ENCODE measurements around the gene KLK12.

Gene KLK12

DNA sequence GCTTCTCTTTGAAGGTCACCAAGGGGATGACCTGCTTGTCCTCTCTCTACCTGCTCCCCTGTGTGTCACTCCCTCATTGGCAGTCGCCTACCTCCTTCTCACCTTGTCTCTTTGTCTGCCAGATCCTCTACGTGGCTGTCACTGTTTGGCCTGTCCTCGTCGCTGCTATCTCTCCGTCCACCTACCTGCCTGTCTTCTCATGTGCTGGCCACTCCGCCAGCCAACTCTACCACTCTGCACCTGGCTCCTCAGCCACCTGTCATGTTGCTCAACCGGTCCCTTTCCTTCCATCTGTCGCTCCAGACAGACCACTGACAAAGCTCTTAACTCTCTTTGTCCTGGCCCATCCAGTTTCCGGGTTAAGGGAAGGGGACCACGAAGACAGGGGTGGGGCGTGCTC, at the start of gene KLK12:
Gene KLK12 (minus strand): TSS at position 299 of the 400 bp plus-strand sequence. CDS start 381 bp downstream, outside the sequence.
- in situ Hi-C loops (cut with HindIII; ENCODE audit: low sequenced_read_pairs), result no loop called here

- in situ Hi-C loops (cut with HindIII; ENCODE audit: low sequenced_read_pairs), result no loop called here
Measured at GRCh38 chr19:51084505-51084904, 49.7 kb upstream of the KLK12 start.

DNA sequence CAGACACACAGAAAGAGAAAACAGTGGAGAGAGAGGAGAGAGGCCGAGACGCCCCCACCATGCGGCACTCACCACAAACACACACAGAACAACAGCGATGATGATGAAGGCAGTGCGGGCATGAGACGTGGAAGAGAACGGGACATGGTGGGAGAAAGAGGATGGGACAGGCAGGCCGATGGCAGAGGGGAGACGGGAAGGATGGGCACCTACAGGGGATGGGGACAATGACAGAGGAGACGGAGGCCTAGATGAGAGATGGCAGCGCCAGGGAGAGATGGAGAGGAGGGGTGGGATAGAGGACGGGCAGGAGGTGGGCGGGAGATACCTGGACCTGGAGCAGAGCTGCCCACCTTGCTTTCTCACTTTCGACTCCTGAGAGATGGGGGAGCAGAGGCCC, 49.0 kb upstream of the KLK12 start:
- in situ Hi-C loops (cut with HindIII; ENCODE audit: low sequenced_read_pairs), result no loop called here

GRCh38 chr19:51083181-51083580, 48.4 kb upstream of the KLK12 start:
- in situ Hi-C loops (cut with HindIII; ENCODE audit: low sequenced_read_pairs), result no loop called here

DNA sequence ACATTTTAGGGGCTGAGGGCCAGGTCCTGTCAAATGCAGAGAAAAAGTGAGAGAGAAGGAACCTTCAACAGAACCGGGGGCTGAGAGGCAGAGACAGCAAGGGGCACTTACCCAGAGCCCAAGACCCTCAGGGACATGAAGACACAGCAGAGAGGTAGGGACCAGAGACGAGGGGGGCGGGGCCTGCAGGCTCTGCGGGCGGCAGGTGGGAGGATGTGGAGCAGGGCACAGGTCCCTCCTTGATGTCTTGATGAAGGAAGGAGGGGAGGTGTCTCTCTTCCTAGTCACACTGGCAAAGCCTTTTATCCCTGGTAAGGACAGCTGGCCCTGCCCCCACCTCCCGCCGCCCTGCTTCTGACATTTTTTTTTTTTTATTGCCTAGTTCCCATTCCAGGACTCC, 47.8 kb upstream of the KLK12 start, which contains the start of gene KLK14:
Gene KLK14 (minus strand): TSS at position 277 of the 400 bp plus-strand sequence. CDS start 273 bp downstream, at position 4.
- in situ Hi-C loops (cut with HindIII; ENCODE audit: low sequenced_read_pairs), result no loop called here

- in situ Hi-C loops (cut with HindIII; ENCODE audit: low sequenced_read_pairs), result no loop called here
Measured at GRCh38 chr19:51081476-51081875, 46.7 kb upstream of the KLK12 start.

GRCh38 chr19:51079481-51080110, 44.8 kb upstream of the KLK12 start:
- in situ Hi-C loops (cut with HindIII; ENCODE audit: low sequenced_read_pairs), result no loop called here

- in situ Hi-C loops (cut with HindIII; ENCODE audit: low sequenced_read_pairs), result no loop called here
Measured at GRCh38 chr19:51078731-51079130, 43.9 kb upstream of the KLK12 start.

GRCh38 chr19:51078104-51078503, 43.3 kb upstream of the KLK12 start:
- in situ Hi-C loops (cut with HindIII; ENCODE audit: low sequenced_read_pairs), result no loop called here

- in situ Hi-C loops (cut with HindIII; ENCODE audit: low sequenced_read_pairs), result no loop called here
Measured at GRCh38 chr19:51076631-51077213, 41.9 kb upstream of the KLK12 start.

- in situ Hi-C loops (cut with HindIII; ENCODE audit: low sequenced_read_pairs), result no loop called here
Measured at GRCh38 chr19:51075998-51076397, 41.2 kb upstream of the KLK12 start.

DNA sequence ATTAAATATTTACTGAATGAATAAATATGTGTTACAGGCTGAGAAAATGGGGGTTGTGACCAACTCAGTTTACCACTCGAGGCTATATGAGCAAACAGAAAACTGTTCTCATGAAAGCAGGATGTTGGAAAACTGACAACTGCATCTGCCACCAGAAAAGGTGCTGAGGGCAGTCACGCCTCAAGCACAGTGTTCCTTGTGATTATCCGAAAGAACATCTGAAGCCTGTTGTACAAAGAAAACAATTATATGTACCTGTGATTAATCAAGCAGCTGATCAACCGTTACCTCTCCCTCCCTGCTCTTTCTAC, 36.2 kb upstream of the KLK12 start:
- in situ Hi-C loops (cut with HindIII; ENCODE audit: low sequenced_read_pairs), result no loop called here

GRCh38 chr19:51070334-51071094, 35.7 kb upstream of the KLK12 start:
- in situ Hi-C loops (cut with HindIII; ENCODE audit: low sequenced_read_pairs), result no loop called here

DNA sequence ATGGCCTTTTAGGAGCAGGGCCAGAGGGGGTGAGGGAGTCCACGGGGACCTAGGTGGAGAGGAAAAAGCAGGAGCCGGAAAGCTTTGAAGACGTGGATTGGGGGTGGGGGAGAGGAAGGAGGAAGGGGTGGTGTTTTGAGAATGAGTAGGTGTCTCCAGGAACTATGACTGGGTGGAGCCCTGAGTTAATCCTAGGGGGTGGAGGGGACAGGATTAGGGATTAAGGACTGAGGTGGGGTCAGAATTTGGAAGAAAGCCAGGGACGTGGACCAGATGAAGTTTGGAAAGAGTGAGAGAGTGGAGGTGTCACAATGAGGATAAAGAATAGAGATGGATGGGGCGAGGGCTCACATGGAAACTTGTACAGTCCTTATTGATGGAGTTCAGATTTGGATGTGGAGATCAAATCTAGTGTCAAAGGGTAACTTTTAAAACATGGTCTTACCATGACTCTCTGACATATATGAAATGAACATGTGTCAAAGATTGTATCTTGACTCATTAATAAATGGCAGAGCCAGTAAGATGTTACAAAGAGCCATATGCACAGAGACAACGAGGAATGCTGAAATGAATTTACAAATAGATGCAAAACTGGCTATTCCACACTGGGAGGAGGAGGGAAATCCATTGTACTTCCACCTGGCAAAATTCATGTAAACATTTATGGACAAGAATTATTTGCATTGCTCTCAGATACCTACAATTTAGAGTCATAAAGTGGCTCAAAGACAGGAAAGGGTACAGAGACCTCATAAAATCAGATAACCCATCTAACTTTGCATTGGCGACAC, 31.8 kb upstream of the KLK12 start:
- in situ Hi-C loops (cut with HindIII; ENCODE audit: low sequenced_read_pairs), result no loop called here

DNA sequence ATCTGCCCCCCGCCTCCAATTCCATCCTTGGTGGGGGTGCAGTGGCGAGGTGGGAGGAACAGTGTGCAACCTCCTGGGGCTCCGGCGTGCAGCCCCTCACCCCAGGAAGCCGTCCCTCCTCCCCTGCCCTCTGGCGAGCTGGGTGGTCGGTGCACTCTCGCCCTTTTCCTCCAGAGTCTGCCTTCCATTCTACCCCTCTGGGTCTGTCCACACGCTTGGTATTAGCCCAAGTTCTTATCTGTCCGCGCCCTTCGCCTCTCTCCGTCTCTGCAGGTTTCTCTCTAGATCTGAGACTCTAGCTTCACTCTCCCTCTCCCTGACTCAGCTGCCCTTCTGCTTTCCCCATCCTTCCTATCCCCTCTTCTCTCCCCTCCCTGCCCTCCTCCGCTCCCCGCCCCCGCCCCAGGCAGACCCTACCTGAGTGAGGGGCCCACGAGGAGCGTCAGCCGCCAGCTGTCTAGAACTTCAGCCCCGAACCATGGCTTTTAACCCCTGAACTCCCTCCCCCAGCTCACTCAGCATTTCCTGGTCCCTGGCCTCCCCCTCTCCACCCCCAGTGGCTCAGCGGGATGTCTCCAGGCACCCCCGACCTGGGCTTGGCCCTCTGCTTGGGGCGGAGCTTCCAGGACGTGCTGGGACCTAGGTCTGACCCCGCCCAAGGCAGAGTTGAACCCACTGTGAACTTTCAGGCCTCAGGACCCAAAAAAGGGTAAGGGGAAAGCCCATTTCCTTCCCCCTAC, 30.6 kb upstream of the KLK12 start:
- in situ Hi-C loops (cut with HindIII; ENCODE audit: low sequenced_read_pairs), result no loop called here

GRCh38 chr19:51064534-51065220, 29.9 kb upstream of the KLK12 start, which contains the start of gene KLK13:
Gene KLK13 (minus strand): TSS chr19:51065092. CDS start chr19:51065067, 25 bp downstream.
- in situ Hi-C loops (cut with HindIII; ENCODE audit: low sequenced_read_pairs), result no loop called here

GRCh38 chr19:51063664-51064063, 28.9 kb upstream of the KLK12 start:
- in situ Hi-C loops (cut with HindIII; ENCODE audit: low sequenced_read_pairs), result no loop called here

DNA sequence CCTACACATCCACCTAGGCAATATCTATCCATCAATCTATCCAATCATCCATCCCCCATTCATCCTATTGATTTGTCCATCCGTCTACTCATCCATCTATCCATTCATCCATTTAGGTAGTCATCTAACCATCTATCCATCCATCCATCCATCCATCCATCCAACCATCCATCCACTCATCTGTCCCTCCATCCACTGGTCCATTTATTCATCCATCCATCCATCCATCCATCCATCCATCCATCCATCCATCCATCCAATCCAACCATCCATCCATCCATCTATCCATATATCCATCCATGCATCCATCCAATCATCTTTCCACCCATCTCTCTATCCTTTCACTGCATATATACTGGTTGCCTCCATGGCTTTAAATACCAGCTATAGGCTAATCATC, 26.2 kb upstream of the KLK12 start:
- in situ Hi-C loops (cut with HindIII; ENCODE audit: low sequenced_read_pairs), result no loop called here

- in situ Hi-C loops (cut with HindIII; ENCODE audit: low sequenced_read_pairs), result no loop called here
Measured at GRCh38 chr19:51060336-51060735, 25.5 kb upstream of the KLK12 start.

GRCh38 chr19:51059715-51060114, 24.9 kb upstream of the KLK12 start:
- in situ Hi-C loops (cut with HindIII; ENCODE audit: low sequenced_read_pairs), result loop anchor here (10.0 kb wide), 1 partner anchor 195 kb away; no protein-coding TSS in a partner anchor
